Measurements from ENCODE around the gene MAPK4.
"Not testable (repeated sequence)": the region's sequence is repeated elsewhere in the genome, so short reads cannot be mapped to it uniquely, and the experiment has no call there.

- not testable (repeated sequence) for TF ChIP-seq CTCF (IDR thresholded peaks at IDR 0.05; ENCODE audit: insufficient read depth, low read length, poor library complexity, severe bottlenecking); EZH2phosphoT487 (conservative IDR thresholded peaks at IDR 0.05; ENCODE audit: low read length)
Measured at GRCh38 chr18:50609171-50609570, 49.3 kb downstream of the MAPK4 start.

Data from SU-DHL-6 (cell line).